GM19455 (cell line): Measurements from ENCODE around the gene CDC37.

ENCODE experiments used
- ATAC-seq: cut with Tn5 transposase; IDR thresholded peaks from one replicate; pipeline ENCODE4 v1.9.1; 2021; ENCODE audit not compliant: unreplicated experiment

The CDC37 gene

GRCh38 chr19:10356431-10356830, 46.9 kb downstream of the CDC37 start:
- ATAC-seq = no peak

DNA sequence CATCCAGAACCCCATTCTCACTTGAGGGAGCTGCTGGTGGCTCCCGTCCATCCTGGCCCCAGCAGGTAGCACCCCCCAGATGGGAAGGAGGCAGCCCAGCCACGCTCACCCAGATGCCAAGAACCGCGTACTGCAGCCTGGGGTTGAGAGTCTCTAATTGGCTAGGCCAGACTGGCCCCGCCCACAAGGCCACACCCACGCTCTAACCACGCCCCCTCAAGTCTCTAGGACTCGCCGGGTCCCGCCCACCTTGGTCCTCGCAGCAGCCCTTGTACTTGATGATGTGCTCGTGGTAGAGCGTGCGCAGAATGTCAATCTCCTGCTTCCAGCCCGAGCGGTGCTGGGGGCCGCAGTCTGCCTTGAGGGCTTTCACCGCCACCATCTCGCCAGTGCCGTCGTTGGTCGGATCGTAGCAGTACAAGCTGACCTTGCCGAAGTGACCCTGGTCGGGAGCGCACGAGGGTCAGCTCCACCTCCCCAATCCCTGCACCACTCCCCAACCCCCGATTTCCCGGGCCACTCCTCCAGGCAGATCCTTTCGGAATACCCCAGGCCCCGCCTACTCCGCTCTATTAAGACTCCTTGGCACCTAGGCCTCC, 49.5 kb downstream of the CDC37 start:
- no peak for ATAC-seq

GRCh38 chr19:10352764-10353671, 50.3 kb downstream of the CDC37 start:
- ATAC-seq = no peak

DNA sequence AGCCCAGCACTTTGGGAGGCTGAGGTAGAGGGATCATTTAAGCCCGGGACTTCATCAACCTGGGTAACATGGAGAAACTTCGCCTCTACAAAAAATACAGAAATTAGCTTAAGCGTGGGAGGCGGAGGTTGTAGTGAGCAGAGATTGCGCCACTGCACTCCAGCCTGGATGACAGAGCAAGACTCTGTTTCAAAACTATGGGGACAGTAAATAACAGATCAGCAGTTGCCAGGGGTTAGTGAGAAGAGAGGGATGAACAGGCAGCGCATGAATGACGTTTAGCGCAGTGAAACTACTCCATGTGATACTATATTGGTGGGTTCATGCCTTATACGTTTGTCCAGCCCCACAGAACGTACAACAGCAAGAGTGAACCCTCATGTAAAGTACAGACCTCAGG, 56.8 kb downstream of the CDC37 start:
- no peak for ATAC-seq

- no peak for ATAC-seq
Measured at GRCh38 chr19:10344780-10345179, 58.6 kb downstream of the CDC37 start.

GRCh38 chr19:10343495-10343894, 59.8 kb downstream of the CDC37 start:
- no peak for ATAC-seq
